ENCODE results near the gene MEN1.
A peak's percentile ranks its signal among the peaks of the same experiment; 100 is the strongest.
"Not testable (repeated sequence)": the region's sequence is repeated elsewhere in the genome, so short reads cannot be mapped to it uniquely, and the experiment has no call there.

MEN1 gene

DNA sequence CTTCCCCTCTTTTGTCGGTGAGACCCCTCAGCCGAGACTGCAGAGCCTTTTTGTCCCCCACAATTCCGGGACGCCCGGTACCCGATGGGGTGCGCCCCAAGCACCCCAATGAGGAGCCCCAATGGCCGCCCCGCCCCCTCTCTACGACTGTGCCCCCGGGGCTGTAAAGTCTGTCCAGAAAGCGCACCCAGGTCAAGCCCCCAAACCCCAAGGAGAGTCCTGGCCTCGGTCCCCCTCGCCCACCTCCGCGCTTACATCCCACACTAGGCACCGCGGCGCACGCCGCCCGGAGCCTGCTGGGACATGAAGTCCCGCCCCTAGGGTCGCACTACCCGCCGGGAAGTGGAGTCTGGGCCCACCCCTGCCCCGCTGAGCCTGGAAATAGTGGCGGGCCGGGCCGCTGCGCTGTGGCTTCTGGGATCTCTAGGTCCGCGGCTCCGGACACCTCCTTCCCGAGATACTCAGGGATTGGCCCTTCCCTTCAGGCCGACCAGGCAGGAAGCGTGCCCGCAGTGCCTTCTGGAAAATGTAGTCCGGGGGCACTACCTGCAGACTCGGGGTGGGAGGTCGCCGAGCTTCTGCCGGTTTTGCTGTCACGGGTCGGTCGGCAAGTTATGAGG is at the start of gene MEN1:
Gene MEN1, minus strand, starts transcription at position 281 of the 620 bp plus-strand sequence. CDS start 442 bp downstream, outside the sequence.
- DNase-seq: peak; percentile 96

DNA sequence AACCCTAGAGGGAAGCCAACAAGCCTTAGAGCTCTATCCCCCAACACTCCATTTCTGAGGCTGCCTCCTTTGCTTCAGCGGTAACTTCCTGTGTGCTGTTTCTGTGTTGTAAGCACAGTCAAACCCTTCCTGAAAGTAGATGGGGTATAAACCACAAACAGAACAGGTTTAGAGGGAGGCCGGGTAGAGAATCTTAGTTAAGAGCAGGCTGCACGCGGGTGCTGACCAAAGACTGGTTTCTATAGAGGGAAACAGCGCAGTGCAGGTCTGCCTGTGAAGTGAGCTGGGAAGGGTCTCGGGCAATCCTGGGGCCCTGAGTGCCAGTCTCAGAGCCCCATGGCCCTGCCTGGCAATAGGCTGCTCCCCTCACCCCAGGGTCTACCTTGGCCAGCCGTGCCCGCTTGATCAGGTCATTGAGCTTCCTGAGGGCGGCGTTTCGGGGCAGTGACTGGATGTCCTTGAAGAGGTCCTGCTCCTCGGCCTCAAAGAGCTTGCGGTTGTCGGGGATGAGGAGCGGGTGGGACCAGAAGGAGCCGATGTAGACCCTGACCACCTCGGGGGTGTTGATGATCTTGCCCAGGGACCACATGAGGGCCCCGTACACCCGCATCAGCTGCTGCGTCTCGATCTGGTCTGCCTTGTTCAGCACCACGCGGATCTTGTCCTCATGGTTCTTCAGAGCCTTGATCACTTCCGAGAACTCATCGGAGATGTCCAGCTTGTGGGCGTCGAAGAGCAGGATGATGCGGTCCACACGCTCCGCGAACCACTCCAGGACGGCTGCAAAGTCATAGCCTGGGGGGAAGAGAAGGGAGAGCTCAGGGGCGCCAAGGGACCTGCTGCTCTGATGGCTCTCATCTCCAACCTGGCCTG is 49.4 kb upstream of the MEN1 start:
- peak; percentile 72 for DNase-seq

DNA sequence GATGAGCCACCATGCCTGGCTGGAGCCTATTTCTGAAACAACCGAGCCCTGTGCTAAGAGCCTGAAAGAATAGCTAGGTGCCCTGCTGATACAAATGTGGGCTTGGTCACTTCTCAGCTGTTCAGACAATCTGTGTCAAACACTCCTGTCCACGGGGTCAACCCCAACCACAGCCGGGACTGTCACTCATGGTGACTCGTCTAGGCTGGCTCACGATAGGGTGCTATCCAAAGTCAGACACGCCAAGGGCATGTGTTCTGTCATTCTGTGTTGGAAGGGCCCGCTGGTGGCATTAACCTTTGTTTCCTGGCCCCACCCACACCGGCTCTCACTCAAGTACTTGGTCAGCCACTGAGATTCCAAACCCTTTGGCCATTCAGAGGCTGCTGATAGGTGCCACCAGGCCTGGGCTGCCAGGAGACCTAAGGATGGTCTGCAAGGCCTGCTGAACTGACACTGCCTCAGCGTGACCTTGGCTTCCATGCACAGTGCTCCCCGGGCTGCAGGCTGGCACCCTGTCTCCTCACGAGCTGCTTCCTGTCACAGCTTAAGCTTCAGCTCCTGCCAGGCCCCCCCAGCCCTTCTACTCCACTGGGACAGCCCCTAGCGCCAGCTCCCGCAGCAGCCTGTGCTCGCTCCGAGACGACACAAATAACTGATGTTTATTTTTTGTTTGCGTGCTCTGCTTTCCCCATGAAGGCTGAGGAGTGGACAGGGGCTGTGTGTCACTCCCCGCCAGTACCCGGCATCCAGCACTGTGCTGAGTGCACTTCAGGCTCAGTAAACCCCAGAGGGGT is 48.3 kb upstream of the MEN1 start:
- DNase-seq: no peak

DNA sequence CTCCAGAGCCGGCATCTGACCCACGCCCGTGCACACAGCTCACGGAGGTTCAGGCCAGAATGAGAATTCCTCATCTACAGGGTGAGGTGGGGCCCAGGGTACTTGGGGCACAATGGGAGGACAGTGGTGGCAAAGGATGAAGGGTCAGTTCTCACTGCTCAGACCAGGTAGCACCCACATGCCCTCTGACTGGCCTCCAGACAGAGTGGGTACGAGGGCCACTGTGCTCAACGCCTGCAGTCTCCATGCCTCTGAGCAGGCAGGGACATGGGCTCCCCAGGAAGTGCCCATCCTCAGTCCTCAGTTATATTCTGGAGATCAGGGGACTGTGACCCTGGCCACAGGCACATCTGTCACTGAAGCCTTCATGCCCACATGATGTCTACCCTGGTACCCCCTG is 47.1 kb upstream of the MEN1 start:
- no peak for DNase-seq

DNA sequence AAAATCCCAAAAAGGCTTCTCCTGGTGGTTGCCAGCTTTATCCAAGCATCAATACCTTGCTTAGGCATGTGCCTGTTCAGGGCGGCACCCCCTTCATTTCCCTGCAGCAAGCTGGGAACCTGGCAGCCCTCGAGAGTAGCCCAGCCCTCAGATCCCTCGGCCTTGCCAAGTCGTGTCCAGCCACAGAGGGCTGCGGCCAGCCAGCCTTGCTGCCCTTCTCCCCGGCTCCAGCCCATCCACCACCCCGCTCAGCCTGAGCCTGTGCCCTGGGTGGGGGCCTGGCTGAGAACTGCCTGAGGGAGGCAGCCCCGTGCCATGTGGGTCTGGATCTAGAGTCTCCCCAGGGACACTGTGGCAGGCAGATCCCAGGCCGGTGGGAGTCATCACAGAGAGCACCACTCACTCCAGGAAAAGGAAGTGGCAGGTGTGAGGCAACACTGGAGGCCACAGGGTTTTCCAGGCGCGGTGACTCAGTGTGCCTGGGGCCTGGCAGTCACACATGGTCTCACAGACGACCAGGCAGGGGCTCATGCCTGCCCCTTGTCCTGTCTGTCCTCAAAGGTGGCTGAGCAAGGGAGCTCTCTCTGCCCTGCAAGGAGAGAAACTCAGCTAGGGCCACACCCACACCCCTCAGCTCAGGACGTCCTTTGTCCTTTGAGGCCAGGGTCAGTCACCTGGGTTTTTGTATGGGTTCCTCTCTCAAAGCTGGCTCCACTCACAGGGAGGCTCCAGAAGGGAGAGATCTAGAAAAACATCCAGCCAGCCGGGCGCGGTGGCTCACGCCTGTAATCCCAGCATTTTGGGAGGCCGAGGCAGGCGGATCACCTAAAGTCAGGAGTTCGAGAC is 46.3 kb upstream of the MEN1 start:
- DNase-seq: no peak

DNA sequence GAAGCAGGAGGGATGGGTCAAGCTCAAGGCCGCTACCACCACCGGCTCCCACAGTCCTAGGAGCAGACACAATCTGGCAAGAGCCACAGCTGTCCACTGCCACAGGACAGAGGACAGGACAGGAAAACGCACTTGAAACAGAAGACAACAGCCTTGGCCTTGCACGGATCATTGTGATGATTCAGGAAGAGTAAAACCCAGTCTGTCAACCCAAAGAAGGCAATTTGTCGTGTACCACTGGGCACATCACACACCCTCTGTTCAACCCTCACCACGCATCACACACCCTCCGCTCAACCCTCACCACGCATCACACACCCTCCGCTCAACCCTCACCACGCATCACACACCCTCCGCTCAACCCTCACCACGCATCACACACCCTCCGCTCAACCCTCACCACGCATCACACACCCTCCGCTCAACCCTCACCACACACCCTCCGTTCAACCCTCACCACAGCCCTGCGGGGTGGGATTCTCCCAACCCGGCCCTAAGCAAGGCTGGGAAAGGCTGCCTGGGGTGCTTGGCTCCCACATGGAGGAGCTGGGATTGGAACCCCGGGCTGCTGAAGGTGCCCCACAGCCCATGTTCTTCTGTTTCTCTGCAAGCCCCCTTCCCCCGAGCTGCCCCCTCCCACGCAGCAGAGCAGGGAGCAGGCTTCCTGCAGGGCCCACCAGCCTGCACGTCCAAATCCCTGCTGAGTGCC is 45.4 kb upstream of the MEN1 start:
- no peak for DNase-seq

DNA sequence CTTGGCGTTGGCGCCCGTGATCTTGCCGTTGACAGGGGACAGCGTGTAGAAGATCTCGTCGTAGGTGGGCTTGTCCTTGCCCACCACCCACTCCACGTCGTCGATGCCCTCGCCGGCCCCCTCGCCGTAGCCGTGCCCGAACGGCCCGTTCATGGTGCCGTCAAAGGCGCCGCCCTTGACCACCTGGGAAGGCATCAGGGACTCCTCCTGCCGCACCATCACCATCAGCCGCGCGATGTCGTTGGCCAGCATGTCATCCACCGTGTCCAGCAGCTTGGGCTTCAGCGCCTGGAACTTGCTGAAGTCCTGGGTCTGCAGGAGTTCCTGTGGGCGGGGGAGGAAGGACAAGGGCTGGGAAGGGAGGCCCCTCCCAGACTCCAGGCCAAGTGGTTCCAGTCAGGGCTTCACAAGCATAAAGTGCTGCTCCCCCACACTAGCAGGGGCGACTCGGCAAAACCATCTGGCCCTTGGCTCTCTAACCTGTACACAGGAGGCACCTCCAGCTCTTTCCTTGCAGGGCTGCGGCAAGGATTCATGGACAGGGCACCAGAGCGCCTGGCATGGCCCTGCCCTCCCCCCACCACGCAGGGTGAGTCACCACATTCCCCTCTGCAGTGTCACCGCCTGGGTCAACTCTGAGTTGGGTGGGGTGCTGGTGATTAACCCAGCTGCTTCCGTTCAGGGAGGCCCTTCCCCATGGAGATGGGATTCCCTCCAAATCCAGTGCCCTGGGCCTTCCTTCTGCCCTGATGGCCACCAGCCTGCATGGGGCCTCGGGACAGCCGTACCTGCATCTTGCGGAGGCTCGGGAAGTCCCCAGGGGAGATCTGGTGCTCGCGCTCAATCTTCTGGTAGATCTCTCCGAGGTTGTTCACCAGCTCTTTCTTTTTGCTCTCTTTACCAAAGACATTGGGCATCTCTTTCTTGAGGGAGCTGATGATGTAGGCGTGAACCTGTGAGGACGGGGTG is 44.5 kb upstream of the MEN1 start:
- no peak for DNase-seq

DNA sequence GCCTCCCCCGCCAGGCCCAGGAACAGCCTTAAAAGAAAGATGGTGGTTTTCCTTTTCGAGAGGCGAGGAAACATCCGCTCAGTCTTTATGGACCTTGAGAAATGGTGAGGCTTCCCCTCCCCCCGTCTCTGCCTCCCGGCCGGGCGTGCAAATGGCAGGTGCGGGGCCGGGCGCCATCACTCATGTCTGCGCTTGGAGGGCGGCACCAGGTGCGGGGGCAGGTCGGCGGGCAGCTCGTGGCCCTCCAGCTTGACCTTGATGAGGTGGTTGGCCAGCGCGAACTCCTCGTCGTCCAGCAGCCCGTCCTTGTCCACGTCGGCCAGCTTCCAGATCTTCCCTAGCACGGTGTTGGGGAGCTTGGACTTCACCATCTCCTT is 43.8 kb upstream of the MEN1 start:
- DNase-seq: no peak

DNA sequence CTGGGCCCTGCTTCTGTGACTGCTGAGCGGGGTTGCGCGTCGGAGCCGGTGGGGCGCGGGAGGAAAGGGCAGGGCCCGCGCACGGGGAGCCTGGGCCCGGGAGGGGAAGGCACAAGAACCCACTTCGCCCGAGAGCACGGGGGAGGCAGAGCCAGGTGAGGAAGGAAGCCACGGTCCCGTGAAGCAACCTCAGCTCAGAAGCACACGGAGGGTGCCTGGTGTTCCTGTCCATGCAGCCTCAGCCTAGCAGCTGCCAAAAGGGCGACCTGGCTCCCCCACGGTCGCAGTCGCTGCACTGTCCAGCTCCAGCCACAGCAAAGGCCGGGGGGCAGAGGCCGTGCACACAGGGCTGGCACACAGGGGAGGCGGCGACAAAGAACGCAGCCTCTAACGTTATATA is 43.4 kb upstream of the MEN1 start:
- no peak for DNase-seq

DNA sequence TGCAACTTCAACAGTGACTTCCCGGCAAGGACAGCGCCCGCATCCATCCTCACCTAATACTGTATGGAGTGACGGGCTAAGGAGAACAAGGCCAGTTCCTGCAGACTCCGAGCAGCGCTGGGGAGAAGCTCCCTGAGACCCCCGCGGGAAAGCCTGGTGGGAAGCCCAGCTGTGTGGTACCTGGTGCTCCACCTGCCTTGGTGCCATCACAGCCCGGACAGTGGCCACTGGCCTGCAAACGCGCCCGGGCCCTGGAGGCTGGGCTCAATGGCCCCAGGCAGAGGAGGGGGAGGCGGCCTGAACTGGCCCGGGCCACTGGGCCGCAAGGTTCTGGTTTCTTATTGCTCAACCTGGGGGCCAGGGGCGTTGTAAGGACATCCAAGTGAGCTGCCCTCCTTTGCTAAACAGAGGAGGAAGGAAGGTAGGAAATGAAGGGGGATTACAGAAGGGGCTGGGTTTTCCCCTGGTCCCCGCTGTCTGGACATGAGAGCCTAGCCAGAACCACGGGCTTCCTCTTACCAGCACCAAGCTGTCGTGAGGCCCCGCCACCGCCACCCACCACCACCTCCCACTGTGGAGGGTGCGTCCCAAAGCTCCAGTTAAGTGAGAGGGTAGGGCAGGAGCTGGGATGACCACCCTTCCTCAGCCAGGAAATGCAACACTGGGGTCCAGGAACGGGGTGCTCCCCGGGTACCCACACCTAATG is 42.6 kb upstream of the MEN1 start:
- DNase-seq: no peak

DNA sequence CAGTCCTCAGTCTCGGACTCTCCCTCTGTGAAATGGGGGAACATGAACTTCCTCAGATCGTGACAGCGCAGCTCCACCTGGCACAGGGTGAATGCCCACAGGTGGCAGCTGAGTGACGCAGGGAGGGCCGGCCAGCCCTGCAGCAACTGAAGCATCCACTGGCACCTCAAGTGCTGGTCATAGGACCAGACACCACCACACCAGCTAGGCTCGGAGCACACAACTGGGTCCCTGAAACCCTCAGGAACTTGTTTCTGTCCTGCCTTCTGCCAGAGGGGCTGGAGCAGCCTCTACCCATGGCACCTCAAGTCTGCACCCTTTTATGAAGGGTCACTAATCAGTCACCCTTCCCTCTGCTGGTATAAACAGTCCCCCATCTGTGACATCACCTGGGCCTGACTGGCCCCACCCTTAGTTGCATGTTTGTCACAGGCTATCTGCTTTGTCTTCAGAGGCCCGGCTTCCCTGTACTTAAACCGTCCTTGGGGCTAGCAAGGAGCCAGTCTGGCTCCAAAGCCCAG is 41.5 kb upstream of the MEN1 start:
- peak; percentile 93 for DNase-seq

DNA sequence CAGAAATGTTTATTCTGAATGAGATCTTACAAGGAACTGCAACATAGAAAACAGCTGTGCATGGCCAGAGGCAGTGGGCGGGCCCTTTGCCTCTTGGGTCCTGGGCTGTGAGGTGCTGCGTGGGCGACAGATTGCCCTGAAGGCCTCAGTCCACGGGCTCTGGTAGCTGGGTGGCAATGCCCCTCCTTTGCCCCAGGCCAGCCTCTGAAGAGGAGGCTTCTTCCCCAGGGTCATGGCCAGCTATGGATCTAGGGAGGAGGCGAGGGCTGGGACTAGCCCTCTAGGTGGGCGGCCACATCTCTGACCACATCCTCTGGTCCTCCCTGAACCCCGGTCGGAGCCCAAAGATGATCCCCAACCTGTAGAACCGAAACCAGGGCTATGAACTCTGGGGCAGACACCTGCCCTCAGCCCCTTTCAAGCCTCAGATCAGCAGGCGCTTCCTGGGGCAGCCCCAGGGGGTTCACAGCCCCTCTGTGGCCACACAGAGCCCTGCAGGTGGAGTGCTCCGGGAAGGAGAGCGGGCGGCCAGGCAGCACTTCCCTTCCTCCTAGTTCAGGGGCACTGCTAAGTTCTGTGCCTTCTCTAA is 40.7 kb upstream of the MEN1 start:
- peak; percentile 95 for DNase-seq

DNA sequence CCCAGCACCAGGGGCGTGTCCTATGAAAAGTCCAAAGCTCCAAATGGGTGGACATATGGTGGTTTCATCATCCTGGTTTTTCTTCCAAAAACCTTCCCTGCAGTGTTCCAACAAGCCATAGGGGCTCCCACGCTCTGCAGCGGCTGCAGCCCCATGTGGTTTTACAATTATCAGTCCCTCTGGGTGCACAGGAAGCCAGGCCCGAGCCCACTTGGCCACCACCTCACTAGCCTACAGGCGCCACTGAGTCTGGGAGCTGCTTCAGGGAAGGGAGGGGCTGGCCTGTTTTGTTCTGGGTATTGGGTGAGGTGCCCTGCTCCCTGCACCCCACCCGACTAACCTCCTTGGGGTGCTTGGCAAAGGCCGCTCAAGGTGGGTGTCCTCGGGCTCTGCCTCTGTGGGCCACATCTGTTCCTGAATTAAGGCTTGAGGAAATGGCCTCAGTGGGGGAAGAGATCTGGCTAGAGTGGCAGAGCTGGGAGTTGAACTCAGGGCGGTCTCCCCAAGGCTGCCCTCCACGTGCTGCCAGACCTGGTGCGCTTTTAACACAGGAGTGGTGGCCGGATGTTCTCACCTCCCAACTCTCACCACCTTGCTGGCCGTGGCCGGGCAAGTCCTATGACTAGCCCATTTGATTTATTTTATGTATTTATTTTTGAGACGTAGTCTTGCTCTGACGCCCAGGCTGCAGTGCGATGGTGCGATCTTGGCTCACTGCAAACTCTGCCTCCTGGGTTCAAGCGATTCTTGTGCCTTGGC is 39.4 kb upstream of the MEN1 start:
- no peak for DNase-seq

DNA sequence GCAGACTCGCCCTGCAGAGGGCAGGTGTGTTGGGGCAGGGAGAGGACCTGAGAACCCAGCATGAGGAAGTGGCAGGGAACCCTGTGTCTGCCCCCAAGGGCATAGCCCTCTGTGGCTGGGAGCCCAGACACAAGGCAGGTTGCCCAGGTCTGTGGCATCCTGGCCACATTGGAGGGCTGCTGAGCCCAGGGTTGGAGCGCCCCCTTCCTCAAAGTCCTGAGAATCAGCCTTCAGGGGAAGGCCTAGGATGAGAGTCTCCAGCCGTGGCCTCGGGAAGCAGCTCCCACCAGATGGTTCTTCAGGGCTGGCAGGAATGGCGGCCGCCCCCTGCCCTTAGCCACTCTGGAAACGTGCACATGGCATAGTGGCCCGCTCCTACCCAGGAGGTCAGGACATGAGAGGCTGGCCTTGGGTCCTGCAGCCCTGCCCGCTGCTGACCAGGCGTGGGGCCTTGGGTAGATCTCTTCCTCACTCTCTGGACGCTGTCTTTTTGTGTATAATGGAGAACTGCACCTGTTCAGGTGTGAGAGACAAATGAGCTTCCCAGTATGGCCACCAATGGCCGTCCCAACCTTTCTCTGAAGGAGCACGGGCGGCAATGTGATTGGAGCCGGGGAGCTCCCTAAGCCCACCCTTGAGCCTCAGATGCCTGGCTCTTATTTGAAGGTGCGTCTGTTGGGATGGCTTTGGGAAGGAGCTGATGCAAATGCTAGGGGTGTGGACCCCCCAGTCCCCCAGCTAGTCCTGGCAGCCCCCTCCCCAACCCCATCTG is 38.7 kb upstream of the MEN1 start:
- DNase-seq: peak; percentile 98

DNA sequence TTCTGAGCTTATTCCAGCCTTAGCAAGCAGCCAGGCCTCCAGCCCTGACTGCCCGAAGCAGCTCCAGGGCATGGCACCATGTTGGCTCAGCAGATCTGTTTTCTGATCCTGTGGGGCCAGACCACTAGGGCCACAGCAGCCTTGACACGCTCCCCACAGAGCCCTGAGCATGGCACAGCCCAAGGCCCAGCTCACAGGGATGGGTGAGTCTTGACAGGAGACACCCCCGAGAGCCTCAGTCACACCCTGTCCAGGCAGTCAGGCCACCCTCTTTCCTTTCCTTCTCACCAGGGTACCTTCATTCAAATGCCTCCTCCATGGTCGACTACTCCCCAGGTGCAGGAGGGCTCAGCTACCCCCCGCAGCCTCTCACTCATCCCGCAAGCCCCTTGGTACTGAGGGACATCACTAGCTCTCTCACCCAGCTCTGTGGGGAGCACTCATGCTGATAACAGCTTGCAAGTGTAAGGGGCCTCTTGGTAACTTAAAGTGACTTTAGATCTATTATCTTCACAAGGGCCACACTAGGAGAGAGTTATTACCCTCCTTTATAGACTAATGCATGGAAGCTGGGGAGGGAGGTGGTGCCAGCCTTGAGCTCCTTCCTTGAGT is 38.0 kb upstream of the MEN1 start:
- no peak for DNase-seq

DNA sequence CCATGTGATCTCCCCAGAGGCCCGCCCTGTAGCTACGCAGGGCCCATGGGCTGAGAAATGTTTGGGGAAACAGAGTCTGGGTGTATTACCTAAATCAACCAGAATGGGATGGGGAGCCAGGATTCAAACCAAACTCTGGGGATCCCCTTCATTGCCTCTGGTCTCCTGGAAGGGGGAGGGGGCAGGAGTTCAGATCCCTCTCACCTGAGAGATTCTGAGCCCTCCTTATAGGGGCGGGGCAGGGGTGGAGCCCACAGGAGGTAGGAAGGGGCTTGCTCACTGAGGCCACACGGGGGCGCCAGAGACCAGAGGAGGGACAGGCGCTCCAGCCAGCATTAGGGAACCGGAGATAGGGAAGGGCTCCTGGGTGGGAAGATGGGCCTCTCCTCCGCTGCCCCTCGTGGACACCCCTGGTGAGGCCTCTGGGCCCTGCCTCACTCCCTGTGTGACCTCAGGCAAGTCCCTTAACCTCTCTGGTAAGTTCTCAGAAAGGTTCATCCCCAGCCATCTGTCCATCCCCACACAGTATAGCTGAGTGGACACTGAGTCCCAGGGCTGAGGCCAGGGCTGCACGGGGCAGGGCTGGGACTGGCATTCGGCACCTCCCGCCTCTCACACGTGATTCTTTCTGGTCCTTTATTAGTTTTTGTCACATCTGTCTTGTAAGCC is 36.8 kb upstream of the MEN1 start:
- DNase-seq: peak; percentile 96

DNA sequence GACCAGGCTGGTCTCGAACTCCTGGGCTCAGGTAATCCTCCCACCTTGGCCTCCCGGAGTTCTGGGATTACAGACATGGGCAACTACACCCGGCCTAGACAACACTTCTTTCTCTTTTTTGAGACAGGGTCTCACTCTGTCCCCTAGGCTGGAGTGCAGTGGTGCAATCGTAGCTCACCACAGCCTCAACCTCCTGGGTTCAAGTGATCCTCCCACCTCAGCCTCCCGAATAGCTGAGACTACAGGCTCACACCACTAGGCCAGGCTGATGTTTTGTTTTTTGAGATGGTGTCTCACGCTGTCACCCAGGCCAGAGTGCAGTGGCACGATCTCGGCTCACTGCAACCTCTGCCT is 35.4 kb upstream of the MEN1 start:
- DNase-seq: not testable (repeated sequence)
